Esophagus squamous epithelium (tissue), 5 donors: ENCODE results near the gene FLT4. TPM values are rescaled to one million over a fixed set of nuclear protein-coding genes. Genes with fewer than 3 reads are reported as not detected.

ENCODE experiments used
- DNase-seq: peaks from one replicate; lab custom pipeline; 2025; lab: John Stamatoyannopoulos, UW
- H3K27ac ChIP-seq, 4 donors: fragments of 200-600 bp; sonication (generic); one replicate each; pipeline ENCODE4 v1.5.1; 2016 to 2019; ENCODE audit warnings: mild to moderate bottlenecking in 1 of 4
- H3K27me3 ChIP-seq, 4 donors: fragments of 200-600 bp; sonication (generic); 1 replicate in 3 of 4; 2 replicates in 1 of 4; pipeline versions ENCODE4 v1.5.1 to v1.6.0; 2017 to 2021; ENCODE audit warnings: antibody characterized with exemption in 1 of 4
- H3K36me3 ChIP-seq, 3 donors: fragments of 200-600 bp; sonication (generic); one replicate each; pipeline ENCODE4 v1.5.1; 2016 to 2019
- H3K4me1 ChIP-seq, 3 donors: fragments of 200-600 bp; sonication (generic); one replicate each; pipeline ENCODE4 v1.5.1; 2017 to 2019
- H3K4me3 ChIP-seq, 4 donors: fragments of 200-600 bp; sonication (generic); 1 replicate in 3 of 4; 2 replicates in 1 of 4; pipeline ENCODE4 v1.5.1; 2016 to 2019; ENCODE audit warnings: mild to moderate bottlenecking in 2 of 4, moderate library complexity in 1 of 4
- H3K9me3 ChIP-seq, 3 donors: fragments of 200-600 bp; sonication (generic); one replicate each; pipeline ENCODE4 v1.5.1; 2016 to 2019
- POLR2A ChIP-seq, 4 donors: fragments of 450-650 bp; IDR thresholded peaks; one replicate each; pipeline ENCODE4 v1.6.1; 2017; ENCODE audit warnings: antibody characterized with exemption in 4 of 4, mild to moderate bottlenecking in 4 of 4, moderate library complexity in 3 of 4
- WGBS, 2 donors: methylation state at CpG; one replicate each; pipeline ENCODE4 v1.1.5; 2018; 5-methylcytosine and 5-hydroxymethylcytosine counted together
- intact Hi-C: fragments of 100-400 bp; cut with DNase I; formaldehyde crosslinking; loops from one replicate; pipeline ENCODE4 v1.15.0; 2022
- total RNA-seq, 4 donors: library from RNA; depleted of rRNA; stranded (reverse); fragments of >200 nt; gene quantifications; one replicate each; pipeline ENCODE4 v1.1.0, GENCODE V29; 2016
- TF ChIP-seq, protein P1 (sequence below), 6 experiments: fragments of 450-650 bp in 4 of 6; fragments of 200-600 bp in 2 of 6; sonication (generic) in 2 of 6; IDR thresholded peaks; one replicate each; pipeline ENCODE4 v1.5.1; 2016 to 2019; ENCODE audit warnings: antibody characterized with exemption in 6 of 6, mild to moderate bottlenecking in 4 of 6, moderate library complexity in 4 of 6
- donor health status: DM: yes; HTN: yes; CAD: no.

FLT4 gene
- total RNA-seq, 4 donors from 2014 or later, result 0.97 to 13.5 (median 4.2) TPM

DNA sequence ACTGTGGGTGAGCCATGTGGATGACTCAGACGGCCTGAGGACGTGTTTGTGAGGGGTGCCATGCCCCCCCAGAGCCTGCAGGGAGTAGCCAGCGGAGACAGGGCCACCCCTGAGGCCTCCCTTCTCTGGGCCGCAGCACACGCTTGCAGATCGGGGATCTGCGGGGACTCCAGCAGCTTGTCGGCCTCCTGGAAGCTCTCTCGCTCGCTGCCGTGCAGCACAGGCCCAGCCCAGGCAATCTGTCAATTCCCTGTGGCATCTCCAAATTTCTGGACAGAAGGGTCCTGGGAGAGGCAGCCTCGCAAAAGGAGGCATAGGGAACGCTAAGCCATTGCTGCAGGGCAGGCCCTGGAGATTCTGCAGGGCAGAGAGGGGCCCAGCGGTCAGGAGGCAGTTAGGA is 21.2 kb downstream of the FLT4 start:
- Histone ChIP-seq H3K4me3 (no peak overlapping the region), H3K27ac (no peak overlapping the region), H3K27me3 (peaks cover 0 to 35% (median 0%) of the 10 kb centered on the region in 4 donors), H3K4me1 (peaks cover 0 to 11% (median 0%) of the 10 kb centered on the region in 3 donors), H3K9me3 (no peaks in the 10 kb centered on the region), H3K36me3 (no peaks in the 10 kb centered on the region)
- 62% methylated on average over 7 of the region's 14 CpGs; no CpG with 5 or more reads in 1 of the 2 donors for WGBS, 2 donors
- TF ChIP-seq POLR2A (IDR thresholded peaks at IDR 0.05), result no peak
- DNase-seq, result no peak
- intact Hi-C loops, result no loop called here

DNA sequence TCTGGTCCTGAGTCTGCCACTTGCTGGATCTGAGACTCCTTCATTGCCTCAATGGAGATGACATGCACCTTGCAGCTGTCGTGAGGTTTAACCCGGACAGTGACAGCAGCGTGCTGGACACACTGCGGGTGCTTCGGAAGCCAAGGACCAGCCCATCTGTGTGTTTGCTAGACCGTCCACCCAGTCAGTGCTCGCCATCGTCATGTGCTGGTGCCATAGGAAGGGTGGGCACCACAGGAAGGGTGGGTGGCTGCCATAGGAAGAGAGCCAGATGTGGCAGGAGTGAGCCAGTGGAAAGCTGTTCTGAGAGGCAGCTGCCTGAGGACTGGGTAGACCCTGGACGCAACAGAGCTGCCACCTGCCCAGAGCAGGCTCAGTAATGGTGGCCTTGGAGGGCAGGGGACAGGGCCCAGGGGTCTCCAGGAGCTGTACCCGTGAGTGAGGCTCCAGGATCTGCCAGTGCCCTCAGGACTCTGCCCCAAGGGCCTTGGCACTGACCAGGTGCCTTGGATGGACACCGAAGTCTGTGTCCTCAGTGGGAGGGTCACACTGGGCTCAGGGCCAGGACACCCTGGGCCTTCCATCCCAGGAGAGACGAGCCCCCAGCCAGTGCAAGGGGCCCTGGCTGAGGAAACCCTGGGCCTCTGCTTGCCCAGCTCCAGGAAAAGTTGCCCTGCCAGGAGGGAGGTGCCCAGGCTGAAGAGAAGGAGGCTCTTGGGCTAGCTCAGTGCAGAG is 21.8 kb downstream of the FLT4 start:
- no peaks in the 10 kb centered on the region for H3K9me3 ChIP-seq
- H3K4me3 ChIP-seq, result no peak overlapping the region
- TF ChIP-seq, protein P1, sequence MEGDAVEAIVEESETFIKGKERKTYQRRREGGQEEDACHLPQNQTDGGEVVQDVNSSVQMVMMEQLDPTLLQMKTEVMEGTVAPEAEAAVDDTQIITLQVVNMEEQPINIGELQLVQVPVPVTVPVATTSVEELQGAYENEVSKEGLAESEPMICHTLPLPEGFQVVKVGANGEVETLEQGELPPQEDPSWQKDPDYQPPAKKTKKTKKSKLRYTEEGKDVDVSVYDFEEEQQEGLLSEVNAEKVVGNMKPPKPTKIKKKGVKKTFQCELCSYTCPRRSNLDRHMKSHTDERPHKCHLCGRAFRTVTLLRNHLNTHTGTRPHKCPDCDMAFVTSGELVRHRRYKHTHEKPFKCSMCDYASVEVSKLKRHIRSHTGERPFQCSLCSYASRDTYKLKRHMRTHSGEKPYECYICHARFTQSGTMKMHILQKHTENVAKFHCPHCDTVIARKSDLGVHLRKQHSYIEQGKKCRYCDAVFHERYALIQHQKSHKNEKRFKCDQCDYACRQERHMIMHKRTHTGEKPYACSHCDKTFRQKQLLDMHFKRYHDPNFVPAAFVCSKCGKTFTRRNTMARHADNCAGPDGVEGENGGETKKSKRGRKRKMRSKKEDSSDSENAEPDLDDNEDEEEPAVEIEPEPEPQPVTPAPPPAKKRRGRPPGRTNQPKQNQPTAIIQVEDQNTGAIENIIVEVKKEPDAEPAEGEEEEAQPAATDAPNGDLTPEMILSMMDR (IDR thresholded peaks at IDR 0.05), result no peak
- no peak for TF ChIP-seq POLR2A (IDR thresholded peaks at IDR 0.05)
- intact Hi-C loops, result no loop called here
- no peaks in the 10 kb centered on the region for H3K36me3 ChIP-seq
- DNase-seq, result no peak
- peaks cover 0 to 11% (median 0%) of the 10 kb centered on the region in 3 donors for H3K4me1 ChIP-seq
- WGBS, 2 donors, result 50 to 58% methylated on average over 1 to 2 of the region's 12 CpGs
- no peak overlapping the region for H3K27ac ChIP-seq
- peaks cover 0 to 33% (median 0%) of the 10 kb centered on the region in 4 donors for H3K27me3 ChIP-seq

DNA sequence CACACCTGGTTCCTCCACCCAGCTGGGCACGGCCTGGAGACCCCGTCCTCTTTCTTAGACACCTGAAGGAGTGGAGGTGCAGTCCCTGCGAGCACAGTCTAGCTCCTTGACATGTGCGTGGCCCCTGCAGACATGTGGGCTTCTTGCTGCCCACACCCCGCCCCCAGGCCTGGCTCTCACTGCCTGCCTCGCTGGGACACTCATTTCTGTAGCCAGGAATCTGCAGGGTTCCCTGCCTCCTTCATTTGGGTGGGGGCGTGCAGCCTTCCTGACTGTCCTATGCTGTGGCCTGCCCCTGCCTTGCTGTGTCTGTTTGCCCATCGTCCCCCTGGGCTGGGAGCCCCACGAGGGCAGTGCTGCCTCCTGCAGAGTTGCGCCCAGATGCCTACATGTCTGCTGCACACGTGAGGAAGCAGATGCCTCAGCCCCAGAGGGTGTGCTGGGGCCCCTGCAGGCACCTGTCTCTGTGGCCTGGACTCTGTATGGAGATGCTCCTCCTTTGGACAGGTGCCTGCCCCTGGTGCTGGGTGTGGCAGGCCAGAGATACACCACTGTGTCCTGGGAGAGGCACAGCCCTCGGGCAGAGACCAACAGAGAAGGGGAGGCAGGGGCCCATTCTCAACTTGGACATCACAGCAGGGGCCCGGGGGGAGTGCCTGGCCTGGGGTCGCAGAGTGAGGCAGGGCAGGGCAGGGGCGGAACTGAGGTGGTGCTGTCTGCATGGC is 22.6 kb downstream of the FLT4 start:
- Histone ChIP-seq H3K4me1 (peaks cover 0 to 11% (median 0%) of the 10 kb centered on the region in 3 donors), H3K9me3 (no peaks in the 10 kb centered on the region), H3K36me3 (no peaks in the 10 kb centered on the region), H3K27me3 (peaks cover 0 to 32% (median 0%) of the 10 kb centered on the region in 4 donors), H3K4me3 (no peak overlapping the region), H3K27ac (no peak overlapping the region)
- TF ChIP-seq, protein P1 (IDR thresholded peaks at IDR 0.05), result no peak
- no peak for TF ChIP-seq POLR2A (IDR thresholded peaks at IDR 0.05)
- no peak for DNase-seq
- intact Hi-C loops, result no loop called here
- WGBS, 2 donors, result 22 to 50% methylated on average over 4 to 11 of the region's 15 CpGs

DNA sequence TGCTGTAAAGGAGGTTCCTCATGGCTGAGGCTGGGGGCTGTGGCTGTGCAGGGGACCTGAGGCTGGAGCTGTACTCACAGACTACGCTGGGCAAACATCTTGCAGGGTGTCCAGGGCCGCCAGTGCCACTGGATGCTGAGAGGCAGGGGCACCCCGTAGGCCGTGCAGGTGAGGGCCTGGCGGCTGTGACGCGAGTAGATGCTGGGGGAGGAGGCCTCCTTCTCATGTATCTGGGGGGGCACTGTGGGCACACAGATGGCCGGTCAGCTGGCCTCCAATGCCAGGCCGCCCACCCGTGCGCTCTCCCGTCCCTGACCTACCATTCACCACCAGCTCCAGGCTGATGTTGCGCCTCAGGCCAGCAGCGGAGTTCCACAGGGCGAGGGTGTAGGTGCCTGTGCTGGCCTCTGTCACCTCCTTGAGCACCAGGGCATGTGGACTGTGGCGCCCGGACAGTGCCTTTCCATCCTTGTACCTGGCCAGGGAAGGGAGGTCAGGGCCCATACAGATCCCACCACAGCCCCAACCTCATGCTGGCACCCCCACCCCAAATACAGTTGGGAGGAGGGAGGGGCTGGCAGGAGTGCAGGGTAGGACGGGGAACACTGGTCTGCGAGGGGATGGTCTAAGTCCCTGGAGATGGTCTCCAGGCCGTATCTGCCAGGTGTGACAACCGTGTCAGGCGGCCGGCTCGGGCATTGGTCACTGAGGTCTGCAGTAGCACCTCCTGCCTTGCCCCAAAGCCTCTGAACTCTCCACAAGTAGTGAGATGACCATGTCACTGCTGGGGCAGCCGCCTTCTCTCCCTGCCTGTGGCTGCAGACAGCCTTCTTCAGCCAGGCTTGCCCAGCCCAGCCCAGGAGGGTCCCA is 23.4 kb downstream of the FLT4 start:
- WGBS, 2 donors, result 70 to 83% methylated on average over 2 to 14 of the region's 25 CpGs
- intact Hi-C loops, result no loop called here
- TF ChIP-seq, protein P1 (IDR thresholded peaks at IDR 0.05), result no peak
- TF ChIP-seq POLR2A (IDR thresholded peaks at IDR 0.05), result no peak
- H3K36me3 ChIP-seq, result no peaks in the 10 kb centered on the region
- H3K9me3 ChIP-seq, result no peaks in the 10 kb centered on the region
- DNase-seq, result no peak
- H3K27ac ChIP-seq, result no peak overlapping the region
- H3K27me3 ChIP-seq, result peaks cover 0 to 34% (median 0%) of the 10 kb centered on the region in 4 donors
- peaks cover 0 to 11% (median 0%) of the 10 kb centered on the region in 3 donors for H3K4me1 ChIP-seq
- no peak overlapping the region for H3K4me3 ChIP-seq

DNA sequence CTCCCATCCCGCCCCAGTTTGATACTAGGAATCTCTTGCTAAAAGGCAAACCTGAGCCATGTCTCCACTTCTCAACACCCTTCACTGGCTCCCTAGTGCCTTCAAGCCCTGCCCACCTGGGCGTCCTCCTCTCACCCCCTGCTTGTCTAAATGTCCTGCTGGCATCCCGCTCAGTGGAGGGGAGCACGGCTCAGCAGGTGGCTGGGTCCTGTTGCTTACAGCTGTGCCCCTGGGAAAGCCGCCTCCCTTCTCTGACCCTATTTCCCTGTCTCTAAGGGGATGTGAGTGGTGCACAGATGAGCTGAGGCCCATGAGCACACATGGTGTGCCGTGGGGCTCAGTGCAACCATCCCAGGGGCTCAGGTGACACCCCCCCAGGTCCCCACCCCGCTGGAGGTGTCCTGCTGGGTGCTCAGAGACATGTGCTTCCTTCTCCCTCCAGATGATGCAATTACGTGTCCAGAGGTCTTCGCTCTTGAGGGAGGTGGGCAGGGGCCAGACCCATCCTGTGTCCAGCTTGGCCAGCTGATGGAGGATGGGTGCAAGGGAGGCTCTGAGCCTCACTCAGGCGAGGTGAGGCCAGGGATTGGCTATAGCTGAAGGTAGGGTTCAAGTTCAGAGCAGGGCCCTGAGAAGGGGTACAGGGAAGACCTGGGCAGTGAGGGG is 24.1 kb downstream of the FLT4 start:
- Histone ChIP-seq H3K4me1 (peaks cover 0 to 11% (median 0%) of the 10 kb centered on the region in 3 donors), H3K27me3 (peaks cover 0 to 34% (median 0%) of the 10 kb centered on the region in 4 donors), H3K36me3 (no peaks in the 10 kb centered on the region), H3K9me3 (no peaks in the 10 kb centered on the region), H3K4me3 (no peak overlapping the region), H3K27ac (no peak overlapping the region)
- WGBS, 2 donors, result 66 to 77% methylated on average over 5 to 7 of the region's 10 CpGs
- TF ChIP-seq, protein P1 (IDR thresholded peaks at IDR 0.05), result no peak
- no peak for TF ChIP-seq POLR2A (IDR thresholded peaks at IDR 0.05)
- DNase-seq, result no peak
- intact Hi-C loops, result no loop called here
